C4-2B (cell line): ENCODE measurements around the gene LNP1.

ENCODE experiments used
- ZFX ChIP-seq: fragments of 450-650 bp; IDR thresholded peaks from 2 replicates; pipeline ENCODE4 v1.6.1; 2017
- TF ChIP-seq, protein P1 (sequence below): fragments of 450-650 bp; conservative IDR thresholded peaks from 2 replicates; pipeline ENCODE4 v1.5.1; 2017; ENCODE audit warnings: mild to moderate bottlenecking

DNA sequence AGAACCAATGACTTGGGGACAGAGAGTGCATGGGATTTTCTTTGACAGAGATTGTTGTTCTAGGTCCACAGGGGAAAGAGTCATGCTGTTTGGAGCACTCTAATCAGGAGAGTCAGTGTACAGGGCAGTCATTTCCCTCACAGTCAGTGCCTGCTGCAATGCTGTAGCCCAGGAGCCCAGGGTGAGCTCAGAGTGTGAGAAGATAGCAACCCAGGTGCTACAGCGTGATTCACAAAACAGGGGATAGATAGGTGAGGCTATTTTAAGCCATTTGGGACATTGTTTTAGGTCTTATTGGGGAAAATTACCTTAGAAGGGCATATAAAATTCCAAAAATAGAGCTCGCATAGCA, 37.3 kb downstream of the LNP1 start:
- TF ChIP-seq, protein P1, sequence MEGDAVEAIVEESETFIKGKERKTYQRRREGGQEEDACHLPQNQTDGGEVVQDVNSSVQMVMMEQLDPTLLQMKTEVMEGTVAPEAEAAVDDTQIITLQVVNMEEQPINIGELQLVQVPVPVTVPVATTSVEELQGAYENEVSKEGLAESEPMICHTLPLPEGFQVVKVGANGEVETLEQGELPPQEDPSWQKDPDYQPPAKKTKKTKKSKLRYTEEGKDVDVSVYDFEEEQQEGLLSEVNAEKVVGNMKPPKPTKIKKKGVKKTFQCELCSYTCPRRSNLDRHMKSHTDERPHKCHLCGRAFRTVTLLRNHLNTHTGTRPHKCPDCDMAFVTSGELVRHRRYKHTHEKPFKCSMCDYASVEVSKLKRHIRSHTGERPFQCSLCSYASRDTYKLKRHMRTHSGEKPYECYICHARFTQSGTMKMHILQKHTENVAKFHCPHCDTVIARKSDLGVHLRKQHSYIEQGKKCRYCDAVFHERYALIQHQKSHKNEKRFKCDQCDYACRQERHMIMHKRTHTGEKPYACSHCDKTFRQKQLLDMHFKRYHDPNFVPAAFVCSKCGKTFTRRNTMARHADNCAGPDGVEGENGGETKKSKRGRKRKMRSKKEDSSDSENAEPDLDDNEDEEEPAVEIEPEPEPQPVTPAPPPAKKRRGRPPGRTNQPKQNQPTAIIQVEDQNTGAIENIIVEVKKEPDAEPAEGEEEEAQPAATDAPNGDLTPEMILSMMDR, result no peak
- no peak for TF ChIP-seq ZFX
